HuH-7 (cell line): ENCODE data around the gene FFAR3.

ENCODE experiments used
- DNase-seq: peaks from one replicate; pipeline ENCODE4 v3.0.0; 2011; ENCODE audit warnings: low spot score

Gene FFAR3, protein sequence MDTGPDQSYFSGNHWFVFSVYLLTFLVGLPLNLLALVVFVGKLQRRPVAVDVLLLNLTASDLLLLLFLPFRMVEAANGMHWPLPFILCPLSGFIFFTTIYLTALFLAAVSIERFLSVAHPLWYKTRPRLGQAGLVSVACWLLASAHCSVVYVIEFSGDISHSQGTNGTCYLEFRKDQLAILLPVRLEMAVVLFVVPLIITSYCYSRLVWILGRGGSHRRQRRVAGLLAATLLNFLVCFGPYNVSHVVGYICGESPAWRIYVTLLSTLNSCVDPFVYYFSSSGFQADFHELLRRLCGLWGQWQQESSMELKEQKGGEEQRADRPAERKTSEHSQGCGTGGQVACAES

DNA sequence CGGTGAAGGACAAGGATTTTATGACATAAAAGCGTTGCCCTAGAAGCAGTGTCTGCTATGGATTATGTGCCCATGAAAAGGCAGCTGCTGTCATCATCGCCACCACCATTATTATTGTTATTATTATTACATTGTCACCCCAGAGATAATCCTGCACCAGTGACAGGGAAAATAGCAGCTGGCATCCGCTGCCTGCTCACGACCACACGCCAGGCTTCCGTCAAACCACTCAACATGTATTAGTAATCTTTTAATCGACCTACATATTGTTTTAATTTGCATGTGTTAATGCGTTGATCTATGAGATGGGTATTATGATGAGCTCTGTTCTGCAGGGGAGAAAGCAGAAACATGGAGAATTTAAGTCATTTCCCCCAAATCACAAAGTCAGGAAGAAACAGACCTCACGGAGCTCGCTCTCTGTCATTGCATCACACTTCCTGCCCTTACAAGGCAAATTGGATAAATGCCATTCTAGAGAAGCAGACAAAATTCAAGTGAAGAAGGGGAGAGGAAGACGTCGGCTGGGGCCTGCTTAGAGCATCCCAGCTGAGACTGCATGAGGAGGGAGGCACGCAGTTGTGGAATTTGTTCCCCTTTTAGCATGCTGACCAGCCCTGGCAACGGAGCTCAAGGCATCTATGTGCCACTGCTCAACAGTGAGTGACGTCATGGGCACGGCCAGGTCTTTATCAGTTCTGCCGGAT lies at the start of gene FFAR3:
Gene FFAR3 (plus strand): TSS at position 594 of the 707 bp plus-strand sequence. CDS start 431 bp downstream, outside the sequence.
- no peak for DNase-seq

GRCh38 chr19:35308910-35309309 lies 49.4 kb upstream of the FFAR3 start:
- DNase-seq, result no peak

GRCh38 chr19:35309481-35310279 lies 48.6 kb upstream of the FFAR3 start:
- DNase-seq, result no peak

DNA sequence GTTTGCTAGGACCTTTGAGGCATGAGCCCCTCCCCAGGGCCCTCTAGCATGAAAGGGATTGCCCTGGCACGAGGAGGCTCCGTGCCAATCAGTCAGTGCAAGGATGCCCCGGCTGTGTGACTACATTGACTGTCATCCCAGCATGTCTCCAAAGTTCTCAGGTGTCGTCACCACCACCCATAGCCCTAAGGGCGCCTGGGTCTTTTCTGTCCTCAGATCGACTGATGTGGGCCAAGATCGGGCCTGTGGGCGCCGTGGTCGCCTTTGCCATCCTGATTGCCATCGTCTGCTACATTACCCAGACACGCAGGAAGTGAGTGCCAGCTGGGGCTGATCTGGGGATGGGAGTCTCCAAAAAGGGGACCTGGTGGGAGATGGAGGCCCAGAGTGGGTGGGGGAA lies 47.9 kb upstream of the FFAR3 start:
- no peak for DNase-seq

DNA sequence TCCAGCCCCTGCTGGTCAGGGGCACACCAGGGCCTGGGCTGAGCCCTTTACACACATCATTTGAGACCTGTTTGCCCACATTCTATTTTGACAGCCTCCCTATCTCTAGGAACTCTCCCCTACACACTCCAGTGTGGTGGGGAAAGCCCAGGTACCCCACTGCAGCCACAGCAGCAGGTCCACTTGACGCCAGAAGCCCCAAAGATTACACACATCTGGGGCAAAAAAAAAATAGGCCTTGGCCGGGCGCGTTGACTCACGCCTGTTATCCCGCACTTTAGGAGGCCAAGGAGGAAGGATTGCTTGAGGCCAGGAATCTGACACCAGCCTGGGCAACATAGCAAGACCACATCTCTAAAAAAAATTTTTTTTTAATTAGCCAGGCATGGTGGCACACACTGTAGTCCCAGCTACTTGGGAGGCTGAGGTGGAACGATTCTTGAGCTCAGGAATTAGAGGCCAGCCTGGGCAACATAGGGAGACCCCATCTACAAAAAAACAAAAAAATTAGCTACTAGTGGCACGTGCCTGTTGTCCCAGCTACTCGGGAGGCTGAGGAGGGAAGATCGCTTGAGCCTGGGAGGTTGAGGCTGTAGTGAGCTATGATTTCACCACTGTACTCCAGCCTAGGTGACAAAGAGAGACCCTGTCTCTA lies 47.3 kb upstream of the FFAR3 start:
- DNase-seq, result no peak

DNA sequence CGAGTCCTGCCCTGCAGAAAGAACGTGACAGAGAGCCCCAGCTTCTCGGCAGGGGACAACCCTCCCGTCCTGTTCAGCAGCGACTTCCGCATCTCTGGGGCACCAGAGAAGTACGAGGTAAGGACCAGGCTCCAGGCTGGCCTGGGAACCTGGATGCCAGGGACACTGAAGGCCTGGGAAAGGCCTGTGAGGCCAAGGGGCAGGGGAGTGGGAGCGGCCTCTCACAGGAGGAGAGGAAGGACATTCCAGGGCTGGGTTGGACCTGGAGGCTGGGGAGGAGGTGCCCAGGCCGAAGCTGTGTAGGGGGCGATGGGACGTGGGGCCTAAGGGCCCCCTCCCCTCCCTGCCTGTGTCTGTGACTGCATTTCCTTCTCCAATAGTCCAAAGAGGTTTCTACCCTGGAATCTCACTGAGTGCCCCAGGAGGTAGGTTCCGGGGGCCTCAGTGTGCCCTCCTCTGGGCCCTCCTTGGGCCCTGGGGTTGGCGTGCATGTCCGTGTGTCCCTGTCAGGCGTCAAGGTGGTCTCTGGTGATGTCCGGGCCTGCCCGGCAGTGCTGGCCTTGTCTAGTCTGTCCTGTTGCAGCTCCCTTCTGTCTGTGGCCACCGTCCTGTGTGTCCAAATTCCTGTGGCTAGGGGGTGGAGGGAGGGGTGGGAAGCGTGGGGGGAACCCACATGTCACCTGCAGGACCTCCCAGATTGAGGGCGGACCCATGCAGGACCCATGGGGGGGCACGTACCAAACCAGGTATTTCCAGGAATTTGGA lies 46.2 kb upstream of the FFAR3 start:
- no peak for DNase-seq

- no peak for DNase-seq
Observed at GRCh38 chr19:35313587-35313986, 44.7 kb upstream of the FFAR3 start.

DNA sequence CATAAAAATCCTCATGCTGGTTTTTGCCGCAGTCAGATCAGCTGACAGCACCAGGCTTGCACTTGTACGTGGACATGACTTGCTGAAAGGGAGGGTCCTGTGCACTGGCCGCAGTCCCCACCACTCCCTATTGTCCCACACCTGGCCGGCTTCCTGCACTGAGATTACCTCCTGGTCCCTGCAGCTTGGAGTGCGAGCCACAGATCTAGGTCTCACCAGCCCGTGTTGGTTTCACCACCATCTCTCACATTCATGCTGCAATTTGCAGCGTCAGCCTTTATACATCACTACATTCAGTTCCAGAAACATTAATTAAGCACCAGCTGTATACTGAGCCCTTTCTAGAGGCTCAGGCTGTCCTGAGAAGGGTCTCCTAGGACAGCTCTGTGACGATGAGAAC lies 44.2 kb upstream of the FFAR3 start:
- no peak for DNase-seq

DNA sequence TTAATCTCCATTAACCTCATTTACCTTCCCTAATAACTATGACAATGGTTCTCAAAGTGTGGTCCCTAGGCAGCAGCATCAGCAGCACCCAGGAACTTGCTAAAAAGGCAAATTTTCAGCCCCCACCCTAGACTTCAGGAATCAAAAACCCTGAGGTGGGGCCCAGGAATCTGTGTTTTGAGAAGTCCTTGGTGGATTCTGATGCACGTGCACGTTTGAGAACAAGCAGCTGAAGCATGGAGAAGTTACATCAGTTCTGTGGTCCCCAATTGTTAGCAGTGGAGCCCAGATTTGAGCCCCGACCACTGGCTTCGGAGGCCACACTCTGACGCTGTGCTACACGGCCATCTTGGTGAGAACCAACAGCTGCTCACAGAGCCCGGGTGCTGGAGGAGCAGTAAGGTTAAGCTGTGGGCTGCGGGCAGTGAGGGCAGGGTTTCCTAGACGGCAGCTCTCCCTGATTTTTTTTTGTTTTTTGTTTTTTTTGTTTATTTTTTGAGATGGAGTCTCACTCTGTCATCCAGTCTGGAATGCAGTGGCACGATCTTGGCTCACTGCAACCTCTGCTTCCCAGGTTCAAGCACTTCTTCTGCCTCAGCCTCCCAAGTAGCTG lies 43.3 kb upstream of the FFAR3 start:
- no peak for DNase-seq

DNA sequence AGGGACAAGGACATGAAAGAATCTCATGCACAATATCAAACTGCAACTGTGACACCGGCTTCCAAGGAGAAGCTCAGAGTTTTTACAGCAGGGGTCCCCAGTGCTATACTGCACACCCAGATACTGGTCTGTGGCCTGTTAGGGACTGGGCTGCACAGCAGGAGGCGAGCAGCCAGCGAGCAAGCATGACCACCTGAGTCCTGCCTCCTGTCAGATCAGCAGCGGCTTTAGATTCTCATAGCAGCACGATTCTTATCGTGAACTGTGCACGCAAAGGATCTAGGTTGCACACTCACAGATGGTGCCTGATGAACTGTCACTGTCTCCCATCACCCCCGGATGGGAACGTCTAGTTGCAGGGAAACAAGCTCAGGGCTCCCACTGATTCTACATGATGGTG lies 42.4 kb upstream of the FFAR3 start:
- DNase-seq, result no peak

DNA sequence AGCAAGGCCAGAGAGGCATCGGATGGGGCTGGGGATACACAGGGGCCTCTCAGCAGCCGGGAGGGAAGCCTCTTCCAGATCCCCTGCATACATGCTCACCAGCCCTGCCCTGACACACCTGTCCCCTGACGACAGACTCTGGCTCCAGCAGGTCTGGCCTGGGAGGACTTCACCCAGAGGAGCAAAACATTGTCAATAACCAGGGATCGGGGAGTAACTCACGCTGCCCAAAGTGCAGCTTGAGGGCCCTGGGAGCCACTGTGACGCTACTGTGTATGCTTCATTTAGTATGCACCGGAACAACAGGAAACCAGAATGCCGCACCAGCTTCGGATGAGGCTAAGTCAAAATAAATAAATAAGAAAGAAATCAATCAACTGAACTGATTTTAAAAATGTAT lies 41.7 kb upstream of the FFAR3 start:
- DNase-seq, result no peak

DNA sequence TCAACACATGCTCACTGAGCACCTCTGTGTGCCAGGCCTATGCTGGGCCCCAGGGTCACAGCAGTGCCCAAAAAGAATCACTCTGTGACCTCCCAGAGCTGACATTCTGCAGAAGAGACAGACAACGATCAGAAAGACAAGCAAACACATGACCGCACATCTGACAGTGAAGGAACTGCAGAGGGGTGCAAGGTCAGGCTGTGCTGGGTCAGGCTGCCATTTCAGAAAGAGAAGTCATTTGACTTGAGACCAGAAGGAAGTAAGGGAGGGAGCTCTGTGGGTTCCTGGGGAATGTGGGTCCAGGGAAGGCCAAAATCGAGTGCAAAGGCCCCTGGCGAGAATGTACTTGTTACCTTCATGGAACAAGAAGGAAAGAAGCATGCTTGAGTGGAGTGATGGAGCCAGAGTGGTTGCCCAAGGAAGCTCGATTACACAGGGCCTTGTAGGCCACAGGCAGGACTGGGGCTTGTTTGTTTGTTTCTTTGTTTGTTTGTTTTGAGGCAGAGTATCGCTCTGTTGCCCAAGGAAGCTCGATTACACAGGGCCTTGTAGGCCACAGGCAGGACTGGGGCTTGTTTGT lies 40.7 kb upstream of the FFAR3 start:
- no peak for DNase-seq

- no peak for DNase-seq
Observed at GRCh38 chr19:35318679-35319448, 39.4 kb upstream of the FFAR3 start.

- no peak for DNase-seq
Observed at GRCh38 chr19:35320065-35320713, 38.1 kb upstream of the FFAR3 start.

DNA sequence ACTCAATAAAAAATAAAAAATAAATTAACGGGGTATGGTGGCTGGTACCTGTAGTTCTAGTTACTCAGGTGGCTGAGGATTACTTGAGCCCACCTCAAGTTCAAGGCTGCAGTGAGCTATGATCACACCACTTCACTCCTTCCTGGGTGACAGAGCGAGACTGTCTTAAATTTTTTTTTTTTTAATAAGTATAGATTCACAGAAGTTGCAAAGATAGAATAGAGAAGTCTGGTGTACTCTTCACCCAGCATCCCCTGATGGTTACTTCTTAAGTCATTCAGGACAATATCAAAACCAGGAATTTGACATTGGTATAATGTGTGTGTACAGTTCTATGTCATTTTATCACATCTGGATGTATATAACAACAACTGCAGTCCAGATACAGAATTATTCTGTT lies 37.0 kb upstream of the FFAR3 start:
- DNase-seq, result no peak

GRCh38 chr19:35322014-35322413 lies 36.2 kb upstream of the FFAR3 start:
- no peak for DNase-seq

GRCh38 chr19:35327642-35328041 lies 30.6 kb upstream of the FFAR3 start:
- DNase-seq, result no peak

- DNase-seq, result no peak
Observed at GRCh38 chr19:35328851-35329285, 29.4 kb upstream of the FFAR3 start, which contains the start of gene CD22. Gene CD22 (plus strand): TSS chr19:35329187. CDS start chr19:35332041, 2,854 bp downstream.

DNA sequence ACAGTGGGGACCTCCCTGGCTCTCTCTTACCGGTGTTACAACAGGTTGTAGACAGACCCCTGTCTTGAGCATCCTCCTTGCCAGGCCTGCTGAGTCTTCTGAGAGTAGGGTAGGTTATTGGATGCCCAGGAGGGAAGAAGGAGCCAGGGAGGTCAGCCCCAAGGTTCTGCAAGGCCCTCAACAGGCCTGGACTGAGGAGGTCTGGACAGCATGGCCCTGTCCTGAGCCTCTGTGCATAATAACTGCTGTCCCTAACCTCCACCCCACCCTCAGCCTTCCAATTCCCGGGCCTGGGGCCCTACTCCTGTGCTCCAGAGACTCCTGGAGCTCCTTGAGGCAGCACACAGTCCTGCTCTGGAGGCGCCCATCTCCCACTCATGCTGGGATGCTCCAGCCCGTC lies 28.9 kb upstream of the FFAR3 start:
- DNase-seq, result no peak
